RWPE1 (cell line): ENCODE results near the gene DISC1.

ENCODE experiments used
- CTCF ChIA-PET: fragments of 350-600 bp; sonication (Branson Sonifier 250); formaldehyde crosslinking; extraction: SDS; loops from one replicate; lab custom pipeline; 2021; lab: Yijun Ruan, JAX
- POLR2A ChIA-PET: fragments of 400-600 bp; formaldehyde crosslinking; extraction: SDS; loops from one replicate; lab custom pipeline; 2020; ENCODE audit warnings: antibody characterized with exemption; ENCODE audit not compliant: low non-redundant PET; lab: Yijun Ruan, JAX
- DNase-seq: peaks from one replicate; pipeline ENCODE4 v3.0.0; 2012; ENCODE audit warnings: low spot score
- H3K27ac ChIP-seq: fragments of 450-650 bp; 2 replicates; pipeline ENCODE4 v1.5.1; 2017
- CTCF ChIP-seq: fragments of 450-650 bp; conservative IDR thresholded peaks from 2 replicates; pipeline ENCODE4 v1.5.1; 2017; ENCODE audit warnings: low read depth, mild to moderate bottlenecking

The DISC1 gene

GRCh38 chr1:232018231-232019025, 391.8 kb downstream of the DISC1 start:
- no peak for DNase-seq
- no peak overlapping the region for H3K27ac ChIP-seq
- ChIA-PET CTCF (interaction anchor here (0.5 to 1.0 kb wide), 2 partner anchors 27 to 576 kb away, joined by 3 read pairs; no protein-coding TSS in a partner anchor), POLR2A (no interaction called here)
- TF ChIP-seq CTCF: no peak

GRCh38 chr1:232019026-232019340, 392.4 kb downstream of the DISC1 start:
- no peak for DNase-seq
- no peak overlapping the region for H3K27ac ChIP-seq
- CTCF ChIA-PET: interaction anchor here (0.5 kb wide), 1 partner anchor 28 kb away, joined by 3 read pairs; no protein-coding TSS in a partner anchor
- no peak for TF ChIP-seq CTCF
- POLR2A ChIA-PET: no interaction called here

- TF ChIP-seq CTCF: no peak
- no peak for DNase-seq
- ChIA-PET CTCF (no interaction called here), POLR2A (no interaction called here)
- H3K27ac ChIP-seq: no peak overlapping the region
These were observed 393.8 kb downstream of the DISC1 start for GRCh38 chr1:232020352-232020751.

GRCh38 chr1:232029315-232029714, 402.7 kb downstream of the DISC1 start:
- POLR2A ChIA-PET: no interaction called here
- no peak for DNase-seq
- CTCF ChIA-PET: no interaction called here
- no peak for TF ChIP-seq CTCF
- no peak overlapping the region for H3K27ac ChIP-seq

GRCh38 chr1:232031156-232031555, 404.6 kb downstream of the DISC1 start:
- POLR2A ChIA-PET: no interaction called here
- CTCF ChIA-PET: no interaction called here
- DNase-seq: no peak
- no peak overlapping the region for H3K27ac ChIP-seq
- TF ChIP-seq CTCF: no peak

GRCh38 chr1:232033285-232033684, 406.7 kb downstream of the DISC1 start:
- H3K27ac ChIP-seq: no peak overlapping the region
- DNase-seq: no peak
- POLR2A ChIA-PET: no interaction called here
- TF ChIP-seq CTCF: no peak
- CTCF ChIA-PET: no interaction called here
